HG02885 (cell line): ENCODE data around the gene KIF25.

Experiments used
- ATAC-seq: cut with Tn5 transposase; IDR thresholded peaks from one replicate; pipeline ENCODE4 v1.9.1; 2021; ENCODE audit warnings: mild to moderate bottlenecking; ENCODE audit not compliant: unreplicated experiment, poor library complexity

KIF25 gene

DNA sequence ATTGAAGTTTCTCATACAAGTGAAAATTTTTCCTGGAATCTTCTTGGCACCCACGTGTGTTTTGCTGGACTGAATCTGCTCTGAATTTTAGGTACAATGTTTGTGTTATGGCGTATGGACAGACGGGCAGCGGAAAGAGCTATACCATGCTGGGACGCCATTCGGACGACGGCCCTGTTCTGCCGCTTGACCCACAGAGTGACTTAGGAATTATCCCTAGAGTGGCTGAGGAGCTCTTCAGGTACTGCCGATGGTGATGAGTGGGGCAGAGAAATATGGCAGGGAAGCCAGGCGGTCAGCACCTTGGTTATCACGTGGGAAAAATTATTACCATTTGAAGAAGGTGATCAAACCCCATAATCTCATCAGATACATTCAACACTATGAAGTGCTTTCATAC, 36.3 kb downstream of the KIF25 start:
- ATAC-seq, result no peak

DNA sequence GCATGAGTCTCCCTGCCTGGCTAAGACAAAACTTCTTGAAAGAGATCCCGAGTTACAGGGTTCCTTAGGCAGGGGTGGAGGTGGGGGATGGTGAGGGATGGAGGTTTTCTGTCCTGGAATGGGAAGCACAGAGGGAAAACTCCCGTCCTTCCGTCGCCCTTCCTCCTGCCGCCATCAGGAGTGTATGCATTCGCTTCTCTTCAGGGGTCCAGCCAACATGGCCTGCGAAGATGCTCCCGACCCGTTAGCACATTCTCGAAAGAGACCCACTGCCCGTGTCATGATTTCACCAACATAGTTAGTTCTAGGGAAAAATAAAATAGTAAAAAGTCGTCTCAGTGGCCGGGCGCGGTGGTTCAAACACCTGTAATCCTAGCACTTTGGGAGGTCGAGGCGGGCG, 37.1 kb downstream of the KIF25 start:
- no peak for ATAC-seq

DNA sequence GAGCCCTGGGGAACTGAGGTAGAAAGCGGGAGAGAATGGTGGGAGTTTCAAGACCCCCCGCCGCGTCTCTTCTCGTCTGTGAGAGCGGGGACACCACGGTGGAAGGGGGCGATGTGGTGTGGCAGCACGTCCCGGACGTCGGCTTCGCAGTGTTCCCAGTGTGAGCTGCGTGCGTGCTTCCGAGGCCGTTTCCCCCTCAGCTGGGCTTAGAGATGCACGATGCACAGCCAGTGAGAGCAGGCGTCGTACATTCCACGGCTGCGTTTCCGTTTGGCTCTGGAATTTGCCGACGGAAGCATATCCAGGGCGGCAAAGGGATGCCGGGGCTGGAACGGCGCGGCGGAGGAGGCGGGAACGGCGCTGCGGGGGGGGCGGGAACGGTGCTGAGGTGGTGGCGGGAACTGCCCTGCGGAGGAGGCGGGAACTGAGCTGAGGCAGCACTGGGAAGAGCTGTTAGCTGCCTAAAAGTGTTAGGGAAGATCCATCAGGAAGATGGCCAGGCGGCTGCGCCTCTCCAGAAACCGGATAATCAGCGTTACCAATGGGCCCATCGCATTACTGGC, 37.7 kb downstream of the KIF25 start:
- ATAC-seq, result no peak

DNA sequence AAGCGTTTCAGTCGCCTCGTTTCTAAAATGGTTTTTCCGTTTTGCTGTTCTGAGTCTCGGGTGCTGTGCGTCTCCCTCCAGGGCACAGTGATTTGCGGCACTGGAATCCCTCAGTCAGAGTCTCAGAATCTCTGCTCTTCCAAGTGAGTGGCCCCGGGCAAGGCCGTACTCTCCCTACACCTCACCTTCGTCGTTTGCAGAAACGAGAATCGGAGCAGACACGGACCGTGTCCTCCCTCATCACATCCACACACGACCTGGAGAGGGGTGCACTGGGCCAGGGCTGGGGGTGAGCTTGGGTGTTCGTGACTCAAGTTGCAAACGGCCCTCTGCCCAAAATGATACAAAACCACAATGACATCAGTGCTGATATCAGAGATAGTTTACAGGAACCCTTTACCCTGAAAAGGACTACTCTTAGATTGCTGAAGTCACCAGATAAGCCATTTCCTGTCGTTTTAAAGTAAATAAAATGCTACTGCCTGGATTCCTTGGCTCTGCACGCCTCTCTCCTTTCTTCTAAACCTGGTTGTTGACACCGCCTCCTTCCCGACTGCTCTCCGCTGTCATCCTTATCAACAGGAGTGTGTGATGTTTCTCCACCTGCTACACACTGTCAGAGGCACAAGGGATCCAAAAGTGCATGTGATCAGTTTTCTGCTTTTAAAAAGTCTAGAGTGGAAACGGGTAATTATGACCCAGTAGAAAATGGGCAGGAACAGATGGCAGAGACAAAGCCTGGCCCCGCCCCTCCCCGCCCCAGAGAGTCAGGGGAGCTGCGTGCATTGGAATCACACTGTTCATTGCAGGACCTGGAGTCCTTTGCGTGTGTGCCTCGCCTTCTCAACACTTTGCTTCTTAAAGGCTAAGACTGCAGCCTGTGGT, 38.4 kb downstream of the KIF25 start:
- ATAC-seq, result no peak

DNA sequence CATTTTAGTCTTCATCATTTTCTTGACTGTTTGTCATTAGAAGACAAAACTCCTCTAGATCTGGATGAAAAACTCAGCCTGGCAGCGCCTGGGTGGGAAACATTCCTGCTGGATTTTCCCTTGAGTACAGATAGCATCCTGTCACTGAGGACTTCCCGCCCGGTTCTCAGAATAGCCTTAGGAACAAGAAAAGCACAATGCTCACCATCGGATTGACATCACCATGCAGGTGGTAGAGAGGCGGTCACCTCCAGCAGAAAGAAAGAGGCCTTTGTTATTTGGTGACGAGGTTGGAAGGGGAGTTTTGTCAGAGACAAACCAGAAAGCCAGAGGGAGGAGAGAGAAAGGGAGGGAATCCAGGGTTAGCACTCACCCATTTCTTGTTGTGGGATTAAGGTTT, 39.8 kb downstream of the KIF25 start:
- ATAC-seq, result no peak

DNA sequence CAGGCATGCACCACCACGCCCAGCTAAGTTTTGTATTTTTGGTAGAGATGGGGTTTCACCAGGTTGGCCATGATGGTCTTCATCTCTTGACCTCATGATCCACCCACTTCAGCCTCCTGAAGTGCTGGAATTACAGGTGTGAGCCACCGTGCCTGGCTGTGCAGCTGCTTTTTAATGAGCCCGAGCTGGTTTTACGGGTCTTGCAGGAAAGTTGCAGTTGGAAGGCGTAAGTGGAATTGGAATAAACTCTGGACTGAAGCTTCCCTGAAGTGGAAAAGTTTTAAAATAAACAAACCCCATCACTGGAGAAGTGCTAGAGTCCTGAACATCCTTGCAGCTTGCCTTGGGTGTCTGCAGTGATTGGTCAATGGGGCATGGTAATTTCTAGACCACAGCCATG, 40.4 kb downstream of the KIF25 start:
- ATAC-seq, result no peak

DNA sequence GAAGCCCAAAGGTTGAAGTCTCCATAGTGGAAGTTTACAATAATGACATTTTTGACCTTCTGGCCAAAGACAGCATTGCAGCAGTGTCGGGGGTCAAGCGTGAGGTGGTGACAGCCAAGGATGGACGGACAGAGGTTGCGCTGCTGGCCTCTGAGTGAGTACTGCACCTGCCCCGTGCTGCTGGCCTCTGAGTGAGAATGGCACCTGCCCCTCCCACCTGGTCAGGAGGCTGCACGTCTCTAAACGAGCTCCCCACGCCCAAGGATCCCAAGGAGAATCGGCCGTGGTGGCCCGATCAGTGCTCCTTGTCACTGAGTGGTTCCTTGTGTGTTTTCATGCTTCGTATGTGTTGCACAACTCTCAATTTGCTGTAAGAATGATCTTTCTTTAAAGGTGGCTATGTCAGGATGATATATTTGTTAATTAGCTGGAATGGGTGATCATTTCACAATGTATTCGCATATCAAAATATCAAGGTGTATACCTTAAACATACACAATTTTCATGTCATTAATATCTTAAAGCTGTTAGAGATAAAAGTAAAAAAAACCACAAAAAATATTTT, 41.2 kb downstream of the KIF25 start:
- ATAC-seq, result no peak

DNA sequence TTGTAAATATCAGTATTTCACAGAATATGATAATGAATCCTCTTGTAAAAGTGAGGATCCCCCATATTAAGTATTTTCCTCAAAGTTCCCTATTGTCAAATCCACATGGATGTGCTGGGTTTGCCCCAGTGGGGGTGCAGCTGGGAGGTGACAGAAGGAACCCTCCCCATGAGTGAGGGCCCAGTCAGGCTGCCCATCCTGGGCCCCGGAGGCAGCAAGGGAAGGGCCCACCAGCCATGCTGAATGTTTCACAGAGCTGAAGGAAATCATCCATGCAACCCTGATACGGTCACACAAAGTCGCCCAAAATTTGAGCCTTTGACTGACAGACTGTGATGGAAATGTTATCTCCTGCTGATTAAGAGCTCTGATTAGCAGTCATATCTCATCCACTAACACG, 41.8 kb downstream of the KIF25 start:
- no peak for ATAC-seq

DNA sequence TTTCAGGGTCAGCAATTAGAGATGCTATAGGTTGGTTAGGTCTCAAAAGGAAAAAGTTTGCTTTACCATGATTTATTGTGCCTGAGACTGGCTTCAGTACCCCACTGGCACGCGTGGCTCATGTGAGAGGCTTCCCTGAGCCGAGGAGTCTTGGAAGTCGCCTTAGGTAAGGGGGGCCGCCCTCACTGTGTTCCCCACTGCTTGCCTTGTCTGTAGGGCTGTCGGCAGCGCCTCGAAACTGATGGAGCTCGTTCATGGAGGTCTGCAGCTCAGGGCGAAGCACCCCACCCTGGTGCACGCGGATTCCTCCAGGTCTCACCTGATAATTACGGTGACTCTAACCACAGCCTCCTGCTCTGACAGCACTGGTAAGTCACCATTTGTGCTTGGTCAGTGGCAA, 42.4 kb downstream of the KIF25 start:
- ATAC-seq, result no peak

DNA sequence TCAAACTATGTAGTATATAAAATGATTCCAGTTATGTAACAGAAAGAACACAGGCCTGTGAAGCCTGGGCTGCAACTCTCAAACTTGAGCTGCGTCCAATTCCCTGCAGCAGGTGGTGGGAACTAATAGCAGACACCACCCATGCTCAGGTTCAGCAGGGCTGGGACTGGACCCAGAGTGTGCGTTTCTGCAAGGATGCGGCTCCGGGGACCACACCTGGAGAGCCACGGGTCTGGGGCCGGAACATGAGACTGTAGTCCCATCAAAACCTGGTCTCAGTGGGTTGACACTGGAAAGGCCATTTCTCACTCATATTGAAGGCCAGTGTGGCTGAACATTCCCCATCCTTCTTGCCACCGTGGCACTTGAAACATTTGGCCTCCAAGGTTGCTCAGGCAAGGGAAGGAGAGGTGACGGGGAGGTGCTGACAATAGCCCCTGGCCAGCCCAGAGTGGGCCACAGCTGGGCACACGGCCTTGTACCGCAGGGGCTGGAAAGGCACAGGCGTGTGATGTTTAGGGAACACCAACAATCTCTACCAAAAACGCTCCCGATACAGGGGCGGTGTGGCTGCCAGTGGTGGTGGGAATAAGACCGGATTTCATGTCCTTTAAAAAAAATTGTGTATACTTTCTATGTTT, 43.5 kb downstream of the KIF25 start:
- ATAC-seq, result no peak

DNA sequence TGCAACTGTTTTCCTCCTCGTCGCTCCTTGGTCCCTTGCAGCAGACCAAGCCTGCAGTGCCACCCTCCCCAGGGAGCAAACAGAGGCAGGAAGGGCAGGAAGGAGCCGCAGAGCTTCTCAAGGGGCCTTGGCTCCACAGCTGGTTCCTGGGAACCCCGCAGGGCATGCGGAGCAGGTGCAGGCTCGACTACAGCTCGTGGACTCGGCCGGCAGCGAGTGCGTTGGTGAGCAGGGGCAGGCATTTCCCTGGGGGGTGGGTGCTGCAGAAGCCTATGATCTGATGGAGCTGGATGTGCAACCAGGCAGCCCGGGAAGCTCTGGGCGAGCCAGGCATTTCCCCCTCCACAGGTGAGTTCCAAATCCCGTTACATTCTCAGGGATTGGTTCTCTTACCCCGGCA, 44.5 kb downstream of the KIF25 start:
- no peak for ATAC-seq

DNA sequence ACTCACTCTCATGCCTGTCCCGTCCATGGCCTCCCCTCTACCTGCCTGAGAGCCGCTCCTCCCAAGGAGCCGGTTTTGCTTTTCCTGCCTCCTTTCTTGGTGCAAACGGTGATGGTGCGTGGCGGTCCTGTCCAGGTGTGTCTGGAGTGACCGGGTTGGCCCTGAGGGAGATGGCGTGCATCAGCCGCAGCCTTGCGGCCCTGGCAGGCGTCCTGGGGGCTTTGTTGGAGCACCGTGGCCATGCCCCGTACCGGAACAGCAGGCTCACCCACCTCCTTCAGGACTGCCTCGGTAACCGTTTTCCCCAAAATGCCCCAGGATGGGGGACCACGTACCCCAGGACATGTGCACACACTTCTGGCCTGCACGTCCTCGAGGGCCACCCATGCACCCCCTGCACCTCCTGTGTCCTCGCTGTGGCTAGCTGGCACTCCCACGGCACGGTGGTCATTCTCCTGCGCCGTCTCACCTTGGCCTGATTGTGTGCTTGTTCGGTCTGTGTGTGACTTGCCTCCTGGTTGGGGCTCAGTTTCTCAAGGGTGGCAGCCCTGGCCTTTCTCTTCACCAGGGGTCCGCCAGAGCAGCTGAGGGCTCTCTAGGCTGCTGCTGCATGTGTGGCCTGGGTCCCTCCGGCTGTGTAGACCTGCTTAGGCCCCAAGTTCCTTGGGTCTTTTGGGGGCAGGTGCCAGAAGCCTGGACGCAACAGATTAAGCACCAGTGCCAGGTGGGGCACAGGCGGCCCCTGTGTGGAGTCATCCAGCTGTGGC, 45.1 kb downstream of the KIF25 start:
- ATAC-seq, result no peak

DNA sequence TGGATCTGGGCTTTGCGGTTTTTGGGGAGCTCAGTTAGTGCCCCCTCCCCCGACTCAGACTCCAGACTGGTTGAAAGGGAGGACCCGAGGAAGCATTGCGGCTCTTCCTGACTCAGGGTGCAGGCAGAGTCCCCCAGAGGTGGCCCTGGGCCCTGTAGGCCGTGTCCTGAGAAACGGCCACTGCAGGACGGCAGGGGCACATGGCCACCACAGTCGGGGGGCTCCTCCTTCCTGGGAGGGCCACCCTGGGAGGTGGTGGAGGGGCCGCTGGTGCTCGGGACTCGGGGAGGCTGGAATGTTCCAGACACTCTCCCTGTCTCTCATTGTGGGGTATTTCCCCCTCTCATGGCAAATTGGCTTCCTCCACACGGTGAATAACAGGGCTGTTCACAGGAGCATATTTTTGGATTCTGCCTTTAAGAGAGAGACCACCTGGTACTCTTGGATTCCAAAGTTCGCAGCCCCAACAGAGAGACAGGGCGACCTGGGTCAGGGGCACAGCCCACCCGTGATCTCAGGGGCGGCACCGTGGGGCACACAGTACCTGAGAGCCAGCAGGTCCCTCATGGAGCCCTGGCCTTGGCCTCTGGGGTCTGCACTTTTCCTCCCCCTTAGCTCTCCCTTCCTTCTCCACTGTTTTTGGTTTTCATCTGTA, 45.8 kb downstream of the KIF25 start:
- no peak for ATAC-seq

DNA sequence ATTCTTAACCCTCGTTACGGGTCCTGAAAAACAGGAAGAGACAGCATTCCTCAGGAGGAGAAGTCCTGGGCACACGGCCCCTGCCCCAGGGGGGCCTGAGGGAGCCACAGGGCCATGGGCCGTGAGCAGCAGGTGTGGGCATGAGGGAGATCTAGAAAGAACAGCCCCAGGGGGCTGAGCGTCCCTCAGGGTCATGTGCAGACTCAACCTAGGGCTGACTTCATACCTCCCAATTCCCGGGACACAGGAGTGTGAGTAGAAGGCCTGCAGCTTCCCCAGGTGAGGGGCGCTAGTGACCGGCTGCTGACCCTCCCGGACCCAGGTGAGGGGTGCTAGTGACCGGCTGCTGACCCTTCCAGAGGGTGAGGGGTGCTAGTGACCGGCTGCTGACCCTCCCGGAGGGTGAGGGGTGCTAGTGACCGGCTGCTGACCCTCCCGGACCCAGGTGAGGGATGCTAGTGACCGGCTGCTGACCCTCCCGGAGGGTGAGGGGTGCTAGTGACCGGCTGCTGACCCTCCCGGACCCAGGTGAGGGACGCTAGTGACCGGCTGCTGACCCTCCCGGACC, 46.5 kb downstream of the KIF25 start:
- ATAC-seq, result no peak

DNA sequence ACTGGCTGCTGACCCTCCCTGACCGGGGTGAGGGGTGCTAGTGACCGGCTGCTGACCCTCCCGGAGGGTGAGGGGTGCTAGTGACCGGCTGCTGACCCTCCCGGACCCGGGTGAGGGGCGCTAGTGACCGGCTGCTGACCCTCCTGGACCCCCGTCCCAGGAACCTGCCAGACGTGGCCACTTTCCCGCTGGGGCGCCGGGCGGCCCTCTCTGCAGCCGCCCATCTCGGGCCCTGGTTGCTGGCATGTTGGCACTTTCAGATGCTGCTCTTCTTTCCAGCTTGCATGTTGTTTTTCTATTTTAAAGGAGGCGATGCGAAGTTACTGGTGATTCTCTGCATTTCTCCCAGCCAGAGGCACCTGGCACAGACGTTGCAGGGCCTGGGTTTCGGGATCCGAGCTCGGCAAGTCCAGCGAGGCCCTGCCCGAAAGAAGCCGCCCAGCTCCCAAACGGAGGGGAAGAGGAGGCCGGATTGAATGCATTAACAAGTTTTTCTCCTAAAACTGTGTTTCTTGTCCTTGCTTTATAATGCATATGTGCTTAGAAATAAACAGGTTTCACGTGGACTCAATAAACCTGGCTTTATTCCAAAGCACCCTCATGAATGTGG, 47.2 kb downstream of the KIF25 start:
- ATAC-seq, result no peak

DNA sequence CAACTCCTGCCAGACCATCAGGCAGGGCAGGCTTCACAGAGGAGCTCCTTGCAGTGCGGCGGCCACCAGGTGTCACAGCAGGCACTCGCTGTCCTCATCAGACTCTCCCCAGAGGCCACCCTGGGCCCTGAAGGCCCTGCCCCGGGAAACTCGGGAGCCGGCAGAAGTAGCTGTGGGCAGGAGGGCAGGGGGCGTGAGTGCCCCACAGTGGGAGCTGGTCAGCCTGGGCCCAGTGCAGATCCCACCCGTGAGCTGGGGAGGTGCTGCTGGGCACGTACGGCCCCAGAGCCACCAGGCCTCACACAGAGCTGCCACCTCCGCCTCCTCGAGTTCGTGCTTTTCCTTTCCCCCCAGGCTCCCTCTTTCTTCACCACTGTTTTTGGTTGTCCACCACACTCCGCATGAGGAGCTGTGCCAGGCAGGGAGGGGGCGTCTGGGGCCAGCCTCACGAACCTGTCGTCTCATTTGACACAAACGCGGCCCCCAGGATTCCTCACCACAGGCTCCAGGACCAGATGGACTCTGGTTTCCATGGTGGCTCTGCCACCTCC, 47.7 kb downstream of the KIF25 start:
- no peak for ATAC-seq

DNA sequence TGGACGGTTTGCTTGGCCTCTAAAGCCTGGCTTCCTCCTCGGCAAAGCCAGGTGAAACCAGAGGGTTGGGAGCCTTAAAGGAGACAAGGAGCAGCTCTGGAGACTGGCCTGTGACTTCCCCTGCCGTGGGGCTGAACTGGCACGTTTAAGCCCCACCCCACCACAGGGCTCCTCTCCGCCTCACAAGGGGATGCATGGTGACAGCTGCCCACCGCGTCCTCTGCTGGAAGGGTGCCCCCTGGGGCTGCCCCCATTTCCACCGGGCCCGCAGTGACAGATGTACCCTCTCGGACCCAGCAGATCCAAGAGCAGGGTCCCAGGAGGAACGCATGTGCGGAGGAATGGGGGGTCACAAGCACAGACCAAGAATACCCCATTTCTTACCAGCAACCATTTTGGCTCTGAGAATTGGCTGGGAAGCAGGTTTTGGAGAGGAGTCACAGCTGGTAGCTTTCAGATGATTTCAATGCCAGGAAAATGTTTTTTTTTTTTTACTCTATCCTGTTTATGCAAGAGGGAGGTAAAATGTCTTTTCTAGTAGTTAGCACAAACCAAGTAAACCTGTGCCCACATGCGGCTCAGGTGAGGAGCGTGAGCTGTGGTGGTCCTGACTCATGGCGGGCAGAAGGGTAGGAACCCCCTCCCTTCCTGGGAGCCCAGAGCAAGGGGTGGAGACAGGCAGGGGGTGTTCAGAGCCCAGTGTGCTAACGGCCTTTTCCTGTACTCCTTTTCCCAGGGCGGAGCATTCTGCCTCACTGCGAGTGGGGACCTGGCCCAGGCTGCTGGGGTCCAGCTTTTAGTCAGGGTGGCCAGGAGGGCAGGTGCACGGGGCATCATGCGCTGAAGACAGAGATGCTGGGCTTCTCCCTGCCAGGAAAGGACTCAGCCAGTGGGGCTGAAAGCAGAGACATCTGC, 48.5 kb downstream of the KIF25 start:
- no peak for ATAC-seq

DNA sequence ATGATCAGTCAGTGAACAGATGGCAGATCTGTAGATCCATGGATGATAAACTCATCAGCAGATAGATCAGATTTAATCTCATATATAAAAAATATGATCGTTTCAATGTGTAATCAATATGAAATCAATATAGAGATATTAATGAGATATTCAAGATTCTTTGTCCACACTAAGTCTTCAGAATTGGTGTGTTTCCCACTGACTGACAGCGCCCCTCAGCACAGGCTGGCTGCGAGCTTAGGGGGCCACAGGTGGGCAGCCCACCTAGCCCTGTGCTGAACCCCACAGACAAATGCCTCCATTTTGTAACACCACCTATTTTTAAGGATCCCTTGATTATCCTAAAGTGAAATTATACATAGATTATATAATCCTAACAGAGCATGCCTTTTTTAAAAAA, 49.2 kb downstream of the KIF25 start:
- no peak for ATAC-seq
